Uterus (tissue), 2 donors: ENCODE results near the gene FASTKD2.

ENCODE experiments used
- POLR2A ChIP-seq, 2 donors: fragments of 450-650 bp; IDR thresholded peaks; one replicate each; pipeline ENCODE4 v1.6.1; 2016; ENCODE audit warnings: antibody characterized with exemption in 2 of 2, mild to moderate bottlenecking in 1 of 2, moderate library complexity in 1 of 2
- TF ChIP-seq, protein P1 (sequence below), 4 experiments: fragments of 200-600 bp in 2 of 4; fragments of 450-650 bp in 2 of 4; sonication (generic) in 2 of 4; IDR thresholded peaks; one replicate each; pipeline ENCODE4 v1.5.1; 2016 to 2019; ENCODE audit warnings: antibody characterized with exemption in 4 of 4, mild to moderate bottlenecking in 2 of 4, moderate library complexity in 1 of 4

DNA sequence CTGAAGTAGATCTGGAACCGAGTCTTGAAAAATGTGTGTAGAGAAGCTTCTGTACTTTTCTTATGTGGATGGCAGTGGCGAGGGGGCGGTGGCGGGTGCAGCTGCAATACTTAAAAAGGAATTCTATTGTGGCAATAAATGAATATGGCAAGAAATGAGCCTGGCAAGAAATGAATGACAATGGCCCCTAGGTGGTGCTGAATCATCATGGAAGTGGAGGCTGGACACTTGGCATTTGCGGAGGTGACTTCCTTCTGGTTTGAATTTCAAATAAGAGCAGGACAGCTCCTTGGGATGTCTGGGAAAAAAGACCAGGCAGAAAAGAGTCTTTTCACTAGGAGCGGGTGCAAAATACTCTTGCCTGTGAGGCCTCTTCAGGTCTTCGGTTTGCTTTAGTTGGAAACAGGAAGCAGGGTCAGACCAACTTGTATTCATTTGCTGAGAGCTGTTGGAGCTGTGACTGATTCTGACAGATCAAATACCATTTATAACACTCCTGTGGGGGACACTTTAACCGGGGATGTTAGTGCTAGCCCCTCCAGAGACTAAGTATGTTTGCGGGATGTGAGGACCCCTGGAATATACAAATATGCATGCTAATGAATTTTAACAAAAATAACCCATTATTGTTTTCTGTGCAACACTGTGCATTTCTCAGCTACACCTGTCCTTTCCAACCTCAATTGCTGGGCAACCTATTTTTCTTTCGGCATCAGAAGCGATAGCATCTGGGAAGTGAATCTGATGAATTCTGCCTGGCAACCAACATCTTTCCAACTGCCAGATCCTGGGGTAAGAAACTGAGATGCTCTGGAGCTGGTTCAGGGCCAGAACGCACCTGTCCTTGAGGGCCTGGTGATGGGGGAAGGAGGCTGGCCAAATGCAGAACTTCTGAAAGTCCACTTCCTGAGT lies 35.4 kb downstream of the FASTKD2 start:
- TF ChIP-seq POLR2A (IDR thresholded peaks at IDR 0.05): no peak
- TF ChIP-seq, protein P1, sequence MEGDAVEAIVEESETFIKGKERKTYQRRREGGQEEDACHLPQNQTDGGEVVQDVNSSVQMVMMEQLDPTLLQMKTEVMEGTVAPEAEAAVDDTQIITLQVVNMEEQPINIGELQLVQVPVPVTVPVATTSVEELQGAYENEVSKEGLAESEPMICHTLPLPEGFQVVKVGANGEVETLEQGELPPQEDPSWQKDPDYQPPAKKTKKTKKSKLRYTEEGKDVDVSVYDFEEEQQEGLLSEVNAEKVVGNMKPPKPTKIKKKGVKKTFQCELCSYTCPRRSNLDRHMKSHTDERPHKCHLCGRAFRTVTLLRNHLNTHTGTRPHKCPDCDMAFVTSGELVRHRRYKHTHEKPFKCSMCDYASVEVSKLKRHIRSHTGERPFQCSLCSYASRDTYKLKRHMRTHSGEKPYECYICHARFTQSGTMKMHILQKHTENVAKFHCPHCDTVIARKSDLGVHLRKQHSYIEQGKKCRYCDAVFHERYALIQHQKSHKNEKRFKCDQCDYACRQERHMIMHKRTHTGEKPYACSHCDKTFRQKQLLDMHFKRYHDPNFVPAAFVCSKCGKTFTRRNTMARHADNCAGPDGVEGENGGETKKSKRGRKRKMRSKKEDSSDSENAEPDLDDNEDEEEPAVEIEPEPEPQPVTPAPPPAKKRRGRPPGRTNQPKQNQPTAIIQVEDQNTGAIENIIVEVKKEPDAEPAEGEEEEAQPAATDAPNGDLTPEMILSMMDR (IDR thresholded peaks at IDR 0.05): peak; percentile 66 to 81 (median 74)
